Memory B cell (primary cell): Measurements from ENCODE around the gene DRC7.
"Not testable (repeated sequence)": the region's sequence is repeated elsewhere in the genome, so short reads cannot be mapped to it uniquely, and the experiment has no call there.

Source experiments
- ATAC-seq: fragments of 150-1000 bp; cut with Tn5 transposase; 2 replicates; pipeline ENCODE4 v1.10.0; 2021; ENCODE audit warnings: low read depth, mild to moderate bottlenecking, moderate library complexity
- DNase-seq, 2 donors: peaks; one replicate each; pipeline ENCODE4 v3.0.0; 2022; ENCODE audit warnings: low spot score in 2 of 2
- H3K27ac Mint-ChIP-seq: one replicate; pipeline ENCODE4 v1.8.0; 2022; ENCODE audit warnings: mild to moderate bottlenecking, moderate library complexity, mixed read lengths
- H3K27me3 Mint-ChIP-seq: one replicate; pipeline ENCODE4 v1.8.0; 2022; ENCODE audit warnings: mixed read lengths
- H3K36me3 Mint-ChIP-seq: one replicate; pipeline ENCODE4 v1.8.0; 2022; ENCODE audit warnings: mild to moderate bottlenecking, mixed read lengths
- H3K4me1 Mint-ChIP-seq: one replicate; pipeline ENCODE4 v1.8.0; 2022; ENCODE audit warnings: mixed read lengths
- H3K4me3 Mint-ChIP-seq: one replicate; pipeline ENCODE4 v1.8.0; 2022; ENCODE audit warnings: mild to moderate bottlenecking, moderate library complexity, mixed read lengths
- H3K9me3 Mint-ChIP-seq: one replicate; pipeline ENCODE4 v1.8.0; 2022; ENCODE audit warnings: mixed read lengths

DRC7 gene

GRCh38 chr16:57701759-57702371, 7.3 kb downstream of the DRC7 start:
- peaks cover 4% of the 10 kb centered on the region for H3K36me3 Mint-ChIP-seq
- H3K27ac Mint-ChIP-seq = no peak overlapping the region
- ATAC-seq = no peak
- peaks cover 3% of the 10 kb centered on the region for H3K9me3 Mint-ChIP-seq
- H3K4me3 Mint-ChIP-seq = no peak overlapping the region
- H3K4me1 Mint-ChIP-seq = no peaks in the 10 kb centered on the region
- peaks cover 14% of the 10 kb centered on the region for H3K27me3 Mint-ChIP-seq
- DNase-seq = no peak

GRCh38 chr16:57703416-57704010, 8.9 kb downstream of the DRC7 start:
- peaks cover 5% of the 10 kb centered on the region for H3K36me3 Mint-ChIP-seq
- no peak overlapping the region for H3K4me3 Mint-ChIP-seq
- no peak for DNase-seq
- ATAC-seq = no peak
- no peaks in the 10 kb centered on the region for H3K4me1 Mint-ChIP-seq
- peaks cover 14% of the 10 kb centered on the region for H3K27me3 Mint-ChIP-seq
- H3K27ac Mint-ChIP-seq = no peak overlapping the region
- H3K9me3 Mint-ChIP-seq = peaks cover 4% of the 10 kb centered on the region

GRCh38 chr16:57704011-57704904, 9.7 kb downstream of the DRC7 start:
- DNase-seq (no peak), ATAC-seq (no peak)
- peaks cover 4% of the 10 kb centered on the region for H3K9me3 Mint-ChIP-seq
- H3K4me3 Mint-ChIP-seq = no peak overlapping the region
- no peak overlapping the region for H3K27ac Mint-ChIP-seq
- peaks cover 5% of the 10 kb centered on the region for H3K36me3 Mint-ChIP-seq
- no peaks in the 10 kb centered on the region for H3K4me1 Mint-ChIP-seq
- H3K27me3 Mint-ChIP-seq = peaks cover 14% of the 10 kb centered on the region

GRCh38 chr16:57704905-57705852, 10.6 kb downstream of the DRC7 start:
- Mint-ChIP-seq H3K36me3 (peaks cover 5% of the 10 kb centered on the region), H3K27ac (no peak overlapping the region), H3K4me3 (no peak overlapping the region), H3K27me3 (peaks cover 14% of the 10 kb centered on the region), H3K9me3 (peaks cover 4% of the 10 kb centered on the region), H3K4me1 (no peaks in the 10 kb centered on the region)
- ATAC-seq (no peak), DNase-seq (no peak)

GRCh38 chr16:57706717-57707116, 12.1 kb downstream of the DRC7 start:
- H3K27ac Mint-ChIP-seq = no peak overlapping the region
- H3K9me3 Mint-ChIP-seq = peaks cover 4% of the 10 kb centered on the region
- peaks cover 14% of the 10 kb centered on the region for H3K27me3 Mint-ChIP-seq
- no peaks in the 10 kb centered on the region for H3K4me1 Mint-ChIP-seq
- ATAC-seq = no peak
- H3K4me3 Mint-ChIP-seq = no peak overlapping the region
- peaks cover 5% of the 10 kb centered on the region for H3K36me3 Mint-ChIP-seq
- no peak for DNase-seq

GRCh38 chr16:57707331-57707730, 12.7 kb downstream of the DRC7 start:
- H3K36me3 Mint-ChIP-seq = peaks cover 5% of the 10 kb centered on the region
- H3K4me1 Mint-ChIP-seq = no peaks in the 10 kb centered on the region
- H3K27me3 Mint-ChIP-seq = peaks cover 14% of the 10 kb centered on the region
- H3K27ac Mint-ChIP-seq = no peak overlapping the region
- DNase-seq (no peak), ATAC-seq (no peak)
- H3K9me3 Mint-ChIP-seq = peaks cover 4% of the 10 kb centered on the region
- no peak overlapping the region for H3K4me3 Mint-ChIP-seq

- no peak for ATAC-seq
- DNase-seq = no peak
- H3K27me3 Mint-ChIP-seq = peaks cover 14% of the 10 kb centered on the region
- peaks cover 4% of the 10 kb centered on the region for H3K9me3 Mint-ChIP-seq
- no peaks in the 10 kb centered on the region for H3K4me1 Mint-ChIP-seq
- no peak overlapping the region for H3K27ac Mint-ChIP-seq
- H3K4me3 Mint-ChIP-seq = no peak overlapping the region
- H3K36me3 Mint-ChIP-seq = peaks cover 5% of the 10 kb centered on the region
Measured at GRCh38 chr16:57708168-57708567, 13.6 kb downstream of the DRC7 start.

GRCh38 chr16:57709663-57710062, 15.1 kb downstream of the DRC7 start:
- Mint-ChIP-seq H3K9me3 (peaks cover 4% of the 10 kb centered on the region), H3K4me3 (no peak overlapping the region), H3K27me3 (peaks cover 14% of the 10 kb centered on the region), H3K4me1 (no peaks in the 10 kb centered on the region), H3K36me3 (peaks cover 5% of the 10 kb centered on the region), H3K27ac (no peak overlapping the region)
- ATAC-seq (no peak), DNase-seq (no peak)

GRCh38 chr16:57711346-57711745, 16.7 kb downstream of the DRC7 start:
- no peaks in the 10 kb centered on the region for H3K4me1 Mint-ChIP-seq
- no peak overlapping the region for H3K27ac Mint-ChIP-seq
- H3K9me3 Mint-ChIP-seq = peaks cover 4% of the 10 kb centered on the region
- no peak overlapping the region for H3K4me3 Mint-ChIP-seq
- ATAC-seq (no peak), DNase-seq (no peak)
- peaks cover 5% of the 10 kb centered on the region for H3K36me3 Mint-ChIP-seq
- H3K27me3 Mint-ChIP-seq = peaks cover 5% of the 10 kb centered on the region

- no peaks in the 10 kb centered on the region for H3K27me3 Mint-ChIP-seq
- no peaks in the 10 kb centered on the region for H3K9me3 Mint-ChIP-seq
- no peaks in the 10 kb centered on the region for H3K4me1 Mint-ChIP-seq
- no peak for ATAC-seq
- H3K36me3 Mint-ChIP-seq = no peaks in the 10 kb centered on the region
- no peak overlapping the region for H3K4me3 Mint-ChIP-seq
- H3K27ac Mint-ChIP-seq = no peak overlapping the region
- no peak for DNase-seq
Measured at GRCh38 chr16:57711993-57712392, 17.4 kb downstream of the DRC7 start.

- not testable (repeated sequence) for H3K27me3 Mint-ChIP-seq, DNase-seq, H3K4me1 Mint-ChIP-seq, H3K9me3 Mint-ChIP-seq, H3K36me3 Mint-ChIP-seq, H3K27ac Mint-ChIP-seq, ATAC-seq, H3K4me3 Mint-ChIP-seq
Measured at GRCh38 chr16:57712569-57712968, 18.0 kb downstream of the DRC7 start.

- ATAC-seq = no peak
Measured at GRCh38 chr16:57713596-57713995, 19.0 kb downstream of the DRC7 start.

GRCh38 chr16:57714047-57714446, 19.4 kb downstream of the DRC7 start:
- Mint-ChIP-seq H3K4me3 (no peak overlapping the region), H3K36me3 (no peaks in the 10 kb centered on the region), H3K27me3 (peaks cover 3% of the 10 kb centered on the region), H3K9me3 (no peaks in the 10 kb centered on the region), H3K4me1 (no peaks in the 10 kb centered on the region), H3K27ac (no peak overlapping the region)
- ATAC-seq = no peak
- no peak for DNase-seq

More at GRCh38 chr16:57713596-57713995, 19.0 kb downstream of the DRC7 start:
- Mint-ChIP-seq H3K9me3 (no peaks in the 10 kb centered on the region), H3K27me3 (peaks cover 3% of the 10 kb centered on the region), H3K4me3 (no peak overlapping the region), H3K36me3 (no peaks in the 10 kb centered on the region), H3K27ac (no peak overlapping the region), H3K4me1 (no peaks in the 10 kb centered on the region)
- DNase-seq = no peak
